ENCODE measurements around the gene PPIL4.
"Not testable (repeated sequence)": the region's sequence is repeated elsewhere in the genome, so short reads cannot be mapped to it uniquely, and the experiment has no call there.

PPIL4 gene

DNA sequence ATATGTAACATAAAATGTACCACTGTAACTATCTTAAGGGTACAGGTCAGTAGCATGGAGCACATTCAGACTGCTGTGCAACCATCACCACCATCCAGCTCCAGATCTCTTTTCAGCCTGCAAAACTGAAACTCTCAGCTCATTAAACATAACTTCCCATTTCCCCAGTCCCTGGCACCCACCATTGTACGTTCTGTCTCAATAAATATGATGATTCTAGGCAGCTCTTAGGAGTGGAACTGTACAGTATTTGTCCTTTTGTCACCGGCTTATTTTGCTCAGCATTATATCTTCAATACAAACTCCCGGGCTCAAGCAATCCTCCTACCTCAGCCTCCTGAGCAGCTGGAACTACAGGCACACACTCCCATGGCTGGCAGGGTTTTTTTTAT, 62.5 kb downstream of the PPIL4 start:
- no peak for DNase-seq (ENCODE audit: low spot score)

DNA sequence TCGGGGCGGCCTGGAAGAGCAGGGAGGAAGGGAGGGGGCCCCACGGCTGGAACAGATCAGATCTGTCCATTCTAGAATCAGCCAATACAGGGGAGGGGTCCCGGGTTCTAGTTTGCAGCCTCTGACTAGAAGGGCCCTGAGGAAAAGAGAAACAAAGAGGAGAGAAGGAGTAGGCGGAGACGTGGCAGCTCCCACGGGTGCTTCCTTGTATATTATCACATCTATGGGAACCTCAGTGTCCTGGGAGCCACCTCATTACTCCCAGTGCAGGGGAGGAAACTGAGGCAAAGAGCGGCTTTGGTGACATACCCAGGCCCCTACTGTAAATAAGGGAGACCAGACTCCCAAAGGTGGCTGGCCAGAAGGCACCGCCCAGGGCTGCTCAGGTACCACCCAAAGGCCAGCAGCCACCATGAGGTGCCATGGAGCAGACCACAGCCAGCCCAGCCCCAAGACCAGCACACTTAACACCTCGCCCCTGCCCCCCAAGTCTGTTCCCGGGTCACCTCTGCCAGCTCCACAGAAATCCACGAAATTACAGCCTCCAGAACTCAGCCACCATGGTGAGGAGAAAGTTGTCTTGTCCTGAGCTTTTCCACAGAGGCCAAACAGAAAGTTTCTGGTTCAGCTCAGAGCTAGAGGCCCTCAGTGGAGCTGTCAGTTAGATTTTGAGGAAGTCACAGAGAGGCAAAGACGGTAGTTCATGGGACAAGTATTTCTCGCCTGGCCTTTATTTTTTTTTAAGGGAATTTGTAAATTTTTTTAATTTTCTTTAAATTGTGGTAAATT, 63.1 kb downstream of the PPIL4 start:
- no peak for DNase-seq (ENCODE audit: low spot score)

DNA sequence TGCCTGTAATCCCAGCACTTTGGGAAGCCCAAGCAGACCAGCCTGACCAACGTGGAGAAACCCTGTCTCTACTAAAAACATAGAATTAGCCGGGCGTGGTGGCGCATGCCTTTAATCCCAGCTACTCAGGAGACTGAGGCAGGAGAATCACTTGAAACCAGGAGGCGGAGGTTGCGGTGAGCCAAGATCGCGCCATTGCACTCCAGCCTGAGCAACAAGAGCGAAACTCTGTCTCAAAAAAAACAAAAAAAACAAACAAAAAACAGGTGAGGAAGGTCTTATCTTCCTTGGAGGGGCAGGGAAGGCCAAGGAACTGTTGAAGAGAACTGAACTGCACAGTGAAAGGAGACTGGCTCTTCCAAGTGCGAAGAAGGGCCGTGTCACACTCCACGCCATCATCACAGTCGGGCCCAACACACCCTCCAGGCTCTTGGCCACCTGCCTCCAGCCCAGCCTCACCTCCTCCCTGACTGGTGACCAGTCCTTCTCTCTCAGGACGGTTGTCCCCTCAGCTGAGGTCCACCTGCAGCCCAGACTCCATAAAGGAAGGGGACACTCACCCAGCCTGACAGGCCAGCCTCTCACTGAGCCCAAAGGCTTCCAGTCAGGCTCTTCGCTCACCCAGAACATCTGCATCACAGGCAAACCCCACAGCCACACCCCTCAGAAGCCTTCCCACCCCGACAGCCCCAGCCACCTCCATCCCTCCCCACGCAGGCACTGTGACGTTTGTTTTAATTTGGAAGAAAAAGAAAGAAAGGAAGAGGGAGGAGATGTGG, 65.2 kb downstream of the PPIL4 start:
- DNase-seq (ENCODE audit: low spot score) = no peak

DNA sequence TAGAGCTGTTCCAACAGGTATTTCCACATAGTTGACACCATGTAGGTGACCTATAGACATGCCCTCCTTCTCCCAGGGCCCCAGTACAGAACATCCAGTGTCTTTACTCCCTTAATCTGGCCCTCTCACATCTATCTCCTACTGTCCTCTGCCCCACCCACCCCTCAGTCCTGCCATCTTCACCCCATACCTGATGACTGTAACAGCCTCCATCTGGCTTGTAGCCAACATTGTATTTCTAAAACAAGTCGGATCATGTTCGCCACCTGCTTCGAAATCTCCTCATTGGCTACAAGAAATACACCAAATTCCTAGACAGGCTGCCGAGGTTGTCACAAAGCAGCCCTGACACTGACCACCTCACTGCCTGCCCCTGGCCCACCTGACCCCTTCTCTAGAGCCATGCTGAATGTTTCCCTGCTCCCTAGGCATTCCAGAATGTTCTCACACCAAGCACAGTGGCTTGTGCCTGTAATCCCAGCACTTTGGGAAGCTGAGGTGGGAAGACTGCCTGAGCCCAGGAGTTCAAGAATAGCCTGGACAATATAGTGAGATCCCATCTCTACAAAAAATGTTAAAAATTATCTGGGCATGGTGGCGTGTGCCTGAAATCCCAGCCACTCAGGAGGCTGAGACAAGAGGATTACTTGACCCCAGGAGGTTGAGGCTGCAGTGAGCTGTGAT, 67.1 kb downstream of the PPIL4 start:
- DNase-seq (ENCODE audit: low spot score) = no peak

DNA sequence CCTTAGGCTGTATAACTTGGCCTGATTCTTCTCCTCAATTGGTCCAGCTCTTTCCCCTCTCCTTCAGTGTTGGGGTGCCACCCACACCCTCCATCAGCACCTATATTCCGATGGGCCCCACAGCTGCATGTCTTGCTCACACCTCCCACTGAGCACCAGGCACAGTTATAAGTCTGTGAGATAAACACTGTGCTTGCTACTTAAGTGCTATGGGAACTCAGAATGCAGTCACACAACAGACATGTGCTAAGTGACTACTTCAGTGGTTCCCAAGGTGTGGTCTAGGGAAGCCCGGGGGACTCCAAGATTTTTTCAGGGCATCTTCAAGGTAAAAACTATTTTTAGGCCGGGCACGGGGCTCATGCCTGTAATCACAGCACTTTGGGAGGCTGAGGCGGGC, 68.3 kb downstream of the PPIL4 start:
- DNase-seq (ENCODE audit: low spot score) = no peak

DNA sequence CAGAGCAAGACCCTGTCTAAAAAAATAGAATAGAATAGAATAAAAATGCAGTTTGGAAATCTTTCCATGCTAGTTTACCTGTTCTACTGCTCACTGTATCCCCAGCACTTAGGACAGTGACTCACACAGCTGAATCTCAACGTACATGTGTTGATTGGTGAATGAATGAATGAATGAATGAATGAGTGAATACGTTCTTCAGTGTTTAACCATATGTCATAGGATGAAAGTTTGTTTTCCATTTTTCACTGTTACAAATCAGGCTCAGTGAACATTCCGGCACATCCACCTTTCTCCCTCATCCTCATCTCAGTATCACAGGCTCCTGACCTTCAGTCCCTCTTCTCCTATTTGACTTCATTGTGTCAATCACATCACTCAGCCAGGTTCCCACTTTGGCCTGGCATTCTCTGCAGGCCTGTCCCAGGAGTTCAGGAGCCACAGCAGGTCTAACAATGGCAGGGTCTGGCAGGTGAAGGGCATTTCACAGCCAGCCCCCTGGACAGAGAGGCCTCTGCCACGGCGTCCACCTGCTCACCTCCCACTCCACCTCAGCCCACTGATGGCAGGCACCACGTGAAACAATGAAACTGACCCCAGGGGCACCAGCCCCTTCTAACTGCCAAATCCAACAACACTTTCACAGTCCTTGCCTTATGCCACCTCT, 68.9 kb downstream of the PPIL4 start:
- DNase-seq (ENCODE audit: low spot score) = no peak

DNA sequence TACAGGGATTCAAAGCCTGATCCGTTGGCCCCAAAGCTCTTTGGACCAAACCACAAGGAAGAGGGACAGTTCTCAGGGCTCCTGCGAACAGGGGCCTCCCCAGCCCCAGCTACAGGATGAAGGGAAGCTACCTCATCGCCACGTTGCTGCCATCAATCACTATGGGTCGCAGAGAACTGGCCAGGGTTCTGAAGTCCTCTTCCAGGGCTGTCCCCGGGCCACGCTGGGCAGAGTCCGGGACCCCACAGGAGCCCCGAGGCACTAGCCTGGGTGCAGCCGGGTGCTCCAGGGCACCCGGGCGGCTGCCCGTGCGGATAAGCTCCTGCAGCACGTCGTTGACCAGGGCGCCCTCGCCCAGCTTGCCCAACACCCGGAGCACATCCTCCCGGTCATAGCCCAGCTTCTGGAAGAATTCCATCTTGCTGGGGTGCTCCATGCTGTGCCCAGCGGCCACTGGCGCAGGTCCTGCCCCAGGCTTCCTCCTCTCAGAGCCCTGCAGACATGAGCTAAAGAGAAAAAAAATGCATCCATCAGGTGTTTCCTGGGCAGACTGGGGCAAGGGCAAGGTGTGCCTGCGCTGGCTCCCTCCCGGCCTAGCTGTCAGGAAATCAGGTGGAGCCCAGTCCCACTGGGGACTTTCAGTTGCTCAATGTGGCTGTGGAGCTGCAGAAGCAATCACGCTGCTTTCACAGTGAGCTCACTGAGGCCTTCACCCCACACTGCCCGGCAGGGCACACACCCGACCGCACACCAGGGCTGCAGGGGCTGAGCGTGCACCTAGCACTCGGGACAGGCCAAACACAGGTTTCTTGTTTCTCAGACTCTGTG, 71.5 kb downstream of the PPIL4 start:
- DNase-seq (ENCODE audit: low spot score) = no peak

DNA sequence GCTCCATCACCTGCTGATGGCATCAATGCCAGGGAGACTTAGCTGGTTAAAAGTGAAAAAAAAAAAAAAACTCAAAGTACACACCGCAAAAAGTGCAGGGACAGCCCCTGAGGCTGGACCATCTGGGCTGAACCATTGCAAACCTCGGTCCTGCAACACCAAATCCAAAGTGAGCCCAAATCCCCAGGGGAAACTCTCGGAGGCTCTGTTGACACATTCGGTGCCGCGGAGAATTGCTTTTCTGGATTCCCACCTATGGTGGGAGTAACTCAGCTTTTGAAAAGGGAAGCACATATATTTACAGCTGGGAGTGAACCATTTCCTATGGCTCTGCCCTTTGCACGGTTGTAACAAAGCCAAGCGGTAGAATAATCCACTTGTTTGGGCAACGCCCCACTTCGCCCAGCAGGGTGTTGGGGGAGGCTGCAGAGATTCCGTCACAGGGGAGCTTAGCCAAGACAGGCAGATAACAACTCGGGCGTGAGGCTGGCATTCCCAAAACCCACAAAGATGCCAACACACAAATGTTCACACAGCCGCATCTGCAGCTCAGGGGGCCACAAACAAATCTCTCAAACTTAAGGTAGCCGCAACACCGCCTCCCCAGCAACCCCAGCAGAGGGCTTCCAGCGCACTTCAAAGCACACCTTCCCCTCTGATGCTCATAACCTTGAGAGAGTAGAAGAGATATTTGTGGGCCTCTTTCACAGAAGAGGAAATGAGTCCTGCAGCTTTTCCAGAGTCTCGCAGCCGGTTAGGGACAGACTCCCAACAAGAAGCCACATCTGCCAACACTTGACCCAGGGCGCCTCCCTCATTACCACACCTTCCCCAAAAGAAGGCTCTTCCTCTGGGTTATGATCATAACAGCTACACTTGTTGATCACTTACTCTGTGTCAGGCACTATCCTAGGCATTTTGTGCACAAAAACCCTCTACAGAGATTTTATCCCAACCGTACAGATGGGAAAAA, 72.5 kb downstream of the PPIL4 start:
- DNase-seq (ENCODE audit: low spot score) = no peak

DNA sequence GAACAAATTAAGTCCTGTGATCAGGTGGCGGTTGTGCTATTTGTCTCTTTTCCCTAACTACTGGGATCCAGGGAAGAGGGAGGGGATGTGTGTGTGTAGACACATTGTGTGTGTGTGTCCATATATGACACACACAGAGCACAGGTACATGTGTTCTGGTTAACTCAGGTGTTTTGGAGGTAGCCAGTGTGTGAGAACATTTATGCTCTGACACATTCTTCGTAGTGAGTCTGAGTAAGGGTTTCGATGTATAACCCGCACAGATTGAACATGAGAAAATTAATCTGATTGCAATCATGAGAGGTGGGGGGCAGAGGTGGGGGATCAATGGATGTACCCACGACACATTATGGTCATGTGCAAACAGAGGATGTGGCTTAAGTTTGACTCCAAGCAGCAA, 73.6 kb downstream of the PPIL4 start:
- no peak for DNase-seq (ENCODE audit: low spot score)

DNA sequence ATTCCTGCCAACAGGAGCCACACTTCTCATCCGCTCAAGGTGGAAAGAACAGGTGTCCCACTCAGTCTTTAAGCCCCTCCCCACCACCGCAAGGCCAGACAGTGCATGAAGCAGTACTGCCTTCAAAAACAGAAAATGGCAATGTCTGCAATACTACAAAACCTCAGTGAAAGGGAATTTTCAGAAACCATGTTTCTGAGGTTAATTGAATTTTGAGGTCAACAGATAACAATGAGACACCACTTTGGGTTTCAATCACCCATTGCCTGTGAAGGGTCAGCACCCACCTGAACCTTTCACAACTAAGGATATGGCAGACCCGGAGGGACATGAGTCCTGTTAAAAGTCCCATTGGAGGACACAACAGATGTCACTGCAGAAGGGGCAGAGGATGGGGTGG, 74.0 kb downstream of the PPIL4 start:
- no peak for DNase-seq (ENCODE audit: low spot score)

DNA sequence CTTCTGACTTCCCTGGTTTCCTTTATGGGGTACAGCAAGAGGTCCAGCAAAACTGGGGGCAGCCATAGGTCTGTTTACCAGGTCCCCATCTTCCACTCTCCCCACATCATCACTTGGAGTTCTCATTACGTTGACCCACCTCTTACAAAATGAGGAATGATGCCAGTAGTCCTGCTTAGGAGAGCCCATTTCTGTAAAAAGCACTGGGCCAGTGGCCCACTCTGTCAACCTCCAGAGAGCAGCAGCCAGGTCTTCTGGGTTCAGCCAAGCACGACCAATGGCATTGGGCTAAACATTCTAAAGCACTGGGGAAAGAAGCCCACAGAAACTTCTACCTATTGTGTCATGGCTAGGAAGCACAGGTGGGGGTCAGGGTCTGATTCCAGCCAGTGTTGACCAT, 74.9 kb downstream of the PPIL4 start:
- no peak for DNase-seq (ENCODE audit: low spot score)

DNA sequence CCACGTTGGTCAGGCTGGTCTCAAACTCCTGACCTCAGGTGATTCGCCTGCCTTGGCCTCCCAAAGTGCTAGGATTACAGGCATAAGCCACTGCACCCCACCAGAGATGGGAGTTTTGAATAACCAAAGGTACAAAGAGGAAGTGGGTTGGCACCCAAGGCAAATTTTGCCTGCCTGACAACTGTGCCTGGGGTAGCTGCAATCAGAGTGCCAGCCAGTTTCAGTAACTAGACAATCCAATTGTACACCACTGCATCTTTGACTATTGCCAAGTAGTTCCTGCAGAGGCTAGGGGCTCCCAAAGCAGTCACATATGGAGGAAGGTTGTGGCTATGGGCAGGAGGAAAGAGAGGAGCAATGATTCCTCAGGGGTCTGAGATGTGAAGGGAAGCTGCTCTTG, 77.7 kb downstream of the PPIL4 start:
- no peak for DNase-seq (ENCODE audit: low spot score)

DNA sequence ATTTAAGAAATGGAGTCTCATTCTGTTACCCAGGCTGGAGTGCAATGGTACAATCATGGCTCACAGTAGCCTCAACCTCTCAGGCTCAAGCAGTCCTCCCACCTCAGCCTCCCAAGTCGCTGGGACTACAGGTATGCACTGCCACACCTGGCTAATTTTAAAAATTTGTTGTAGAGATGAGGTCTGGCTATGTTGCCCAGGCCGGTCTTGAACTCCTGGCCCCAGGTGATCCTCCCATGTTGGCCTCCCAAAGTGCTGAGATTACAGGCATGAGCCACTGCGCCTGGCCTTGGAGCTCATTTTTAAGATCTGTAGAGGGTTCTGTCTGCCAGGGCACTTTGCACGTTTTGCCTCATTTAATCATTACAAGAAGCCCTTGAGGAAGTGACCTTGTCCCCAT, 78.6 kb downstream of the PPIL4 start:
- DNase-seq (ENCODE audit: low spot score) = no peak

DNA sequence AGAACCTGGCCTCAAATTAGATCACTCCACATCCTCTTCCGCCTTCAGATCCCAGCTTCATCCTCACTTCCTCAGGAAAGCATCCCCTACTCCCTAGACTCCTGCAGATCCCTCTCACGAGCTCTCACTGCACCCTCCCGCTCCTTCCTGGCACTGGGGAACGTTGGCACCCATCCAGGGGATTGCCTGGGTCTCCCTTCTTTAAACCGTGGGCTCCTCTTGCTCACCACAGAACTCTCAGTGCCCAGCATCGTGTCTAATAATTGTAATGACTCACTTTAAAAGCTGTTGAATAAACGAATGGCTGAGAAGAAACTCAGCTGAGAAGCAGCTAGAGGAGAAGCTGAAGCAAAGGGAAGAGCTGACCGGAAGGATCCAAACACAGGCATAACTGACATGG, 81.4 kb downstream of the PPIL4 start:
- no peak for DNase-seq (ENCODE audit: low spot score)

DNA sequence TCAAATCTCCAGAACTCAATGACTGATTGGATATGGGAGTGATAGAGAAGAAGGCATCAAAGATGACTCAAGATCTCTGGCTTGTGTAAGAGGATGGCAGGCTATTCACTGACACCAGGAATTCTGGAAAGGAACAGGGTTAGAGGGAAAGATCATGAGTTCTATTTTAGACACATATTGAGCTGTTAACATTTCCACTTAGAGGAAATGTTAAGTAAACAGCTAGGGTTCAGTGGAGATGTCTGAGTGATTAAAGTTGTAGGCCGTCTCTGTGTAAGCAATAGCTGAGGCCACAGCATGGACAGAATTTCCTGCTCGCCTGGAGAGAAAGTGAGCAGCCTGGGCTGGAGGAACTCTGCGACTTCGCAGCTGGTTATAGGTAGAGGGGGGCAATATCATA, 82.1 kb downstream of the PPIL4 start:
- DNase-seq (ENCODE audit: low spot score) = no peak

DNA sequence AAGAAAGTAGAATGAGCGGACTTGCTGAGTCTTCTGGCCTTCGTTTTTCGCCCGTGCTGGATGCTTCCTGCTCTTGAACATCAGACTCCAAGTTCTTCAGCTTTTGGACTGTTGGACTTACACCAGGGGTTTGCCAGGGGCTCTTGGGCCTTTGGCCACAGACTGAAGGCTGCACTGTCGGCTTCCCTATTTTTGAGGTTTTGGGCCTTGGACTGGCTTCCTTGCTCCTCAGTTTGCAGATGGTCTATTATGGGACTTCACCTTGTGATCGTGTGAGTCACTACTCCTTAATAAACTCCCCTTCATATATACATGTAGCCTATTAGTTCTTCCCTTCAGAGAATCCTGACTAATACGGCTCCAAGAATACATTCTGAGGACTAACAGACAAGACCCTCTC, 83.1 kb downstream of the PPIL4 start:
- DNase-seq (ENCODE audit: low spot score) = not testable (repeated sequence)

DNA sequence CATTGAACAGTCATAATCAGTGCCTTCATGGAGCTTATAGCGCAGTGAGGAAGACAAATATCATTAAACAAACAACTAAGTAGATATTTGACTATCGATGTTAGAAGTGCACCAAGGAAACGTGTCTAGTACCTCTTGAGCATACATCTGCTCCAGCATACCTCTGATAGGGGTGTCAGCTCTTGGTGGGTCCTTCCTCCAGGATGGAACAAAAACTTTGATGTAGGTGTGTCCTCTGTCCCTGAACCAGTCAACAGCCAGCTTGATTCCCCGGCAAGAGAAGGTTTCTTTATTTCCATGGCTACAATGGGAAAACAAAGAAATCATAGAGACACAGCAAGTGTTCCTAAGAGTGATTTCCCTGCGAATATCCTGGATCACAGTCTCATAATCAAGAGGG, 84.2 kb downstream of the PPIL4 start:
- DNase-seq (ENCODE audit: low spot score) = no peak

DNA sequence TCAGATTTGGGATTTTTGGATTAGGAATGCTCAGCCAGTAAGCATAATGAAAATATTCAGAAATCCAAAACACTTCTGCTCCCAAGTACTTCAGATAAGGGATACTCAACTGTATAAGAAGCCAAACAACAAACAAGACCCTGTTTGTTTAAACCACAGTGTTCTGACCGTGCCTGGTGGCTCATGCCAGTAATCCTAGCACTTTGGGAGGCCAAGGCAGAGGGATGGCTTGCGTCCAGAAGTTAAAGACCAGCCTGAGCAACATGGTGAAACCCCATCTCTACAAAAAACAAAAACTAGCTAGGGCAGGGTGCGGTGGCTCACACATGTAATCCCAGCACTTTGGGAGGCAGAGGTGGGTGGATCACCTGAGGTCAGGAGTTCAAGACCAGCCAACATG, 85.6 kb downstream of the PPIL4 start:
- DNase-seq (ENCODE audit: low spot score) = not testable (repeated sequence)

DNA sequence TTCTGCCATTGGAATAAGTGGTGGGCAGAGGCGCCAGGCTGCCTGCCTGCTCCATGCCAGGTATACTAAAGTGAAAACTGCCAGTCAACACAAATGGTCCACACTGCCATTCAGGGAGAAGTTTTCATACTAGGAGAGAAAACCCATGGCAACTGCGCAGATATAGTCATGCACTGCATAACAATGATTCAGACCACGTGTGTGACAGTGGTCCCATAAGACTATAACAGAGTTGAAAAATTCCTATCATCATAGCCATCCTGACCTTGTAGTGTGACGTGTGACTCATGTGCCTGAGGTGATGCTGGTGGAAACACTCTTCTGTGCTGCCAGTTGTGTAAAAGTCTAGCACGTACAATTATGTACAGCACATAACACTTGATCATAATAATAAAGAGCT, 86.1 kb downstream of the PPIL4 start:
- DNase-seq (ENCODE audit: low spot score) = no peak

DNA sequence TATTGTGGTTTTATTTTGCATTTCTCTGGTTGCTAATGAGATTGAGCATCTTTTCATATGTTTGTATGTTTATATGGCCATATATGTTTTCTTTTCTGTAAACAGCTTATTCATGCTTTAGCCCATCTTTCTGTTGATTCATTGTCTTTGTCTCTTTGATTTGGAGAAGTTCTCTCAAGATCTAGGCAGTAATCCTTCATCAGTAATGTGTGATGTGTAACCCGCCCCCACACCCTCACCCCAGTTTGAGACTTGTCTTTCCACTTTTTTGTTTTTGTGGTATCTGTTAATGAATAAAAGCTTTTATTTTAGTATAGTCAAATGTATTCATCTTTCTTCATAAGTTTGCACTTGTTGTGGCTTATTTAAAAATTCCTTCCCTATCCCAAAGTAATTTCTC, 87.0 kb downstream of the PPIL4 start:
- DNase-seq (ENCODE audit: low spot score) = no peak

All from COLO829 (cell line).